K562 (cell line): Measurements from ENCODE around the gene CELA3B. TPM values are rescaled to one million over a fixed set of nuclear protein-coding genes. Genes with fewer than 3 reads are reported as not detected.

ENCODE experiments used
- BCOR ChIP-seq: fragments of 450-650 bp; IDR thresholded peaks from 2 replicates; pipeline ENCODE4 v1.6.1; 2016
- KLF6 ChIP-seq: fragments of 250-450 bp; sonication (Bioruptor Pico); IDR thresholded peaks from 2 replicates; pipeline ENCODE4 v1.4.0; 2020; ENCODE audit warnings: mild to moderate bottlenecking, moderate library complexity, borderline replicate concordance
- MAFG ChIP-seq: fragments of 450-650 bp; conservative IDR thresholded peaks from 2 replicates; pipeline ENCODE4 v1.6.1; 2016; ENCODE audit warnings: missing genetic modification characterization, missing compliant biosample characterization
- MCM7 ChIP-seq, 2 experiments: fragments of 450-650 bp; IDR thresholded peaks; 2 replicates each; pipeline ENCODE4 v1.6.1; 2016 to 2018
- POLR2G ChIP-seq: fragments of 200-400 bp; formaldehyde crosslinking; IDR thresholded peaks from 2 replicates; pipeline ENCODE4 v1.6.1; 2017; ENCODE audit warnings: low read depth, mild to moderate bottlenecking, antibody characterized with exemption, low read length, moderate library complexity
- PTBP1 ChIP-seq: fragments of 200-400 bp; formaldehyde crosslinking; IDR thresholded peaks from 2 replicates; pipeline ENCODE4 v1.6.1; 2017; ENCODE audit warnings: low read depth, low read length
- RBFOX2 ChIP-seq: fragments of 200-400 bp; formaldehyde crosslinking; IDR thresholded peaks from 2 replicates; pipeline ENCODE4 v1.6.1; 2017; ENCODE audit warnings: low read depth, mild to moderate bottlenecking, low read length, moderate library complexity
- SREBF2 ChIP-seq: sonication (generic); formaldehyde crosslinking; IDR thresholded peaks from 2 replicates; pipeline ENCODE4 v1.4.0; 2020; ENCODE audit warnings: mild to moderate bottlenecking, missing genetic modification reagents
- TCF7 ChIP-seq: sonication (generic); IDR thresholded peaks from 2 replicates; pipeline ENCODE4 v1.6.1; 2016; ENCODE audit warnings: antibody characterized with exemption, borderline replicate concordance
- TCF7L2 ChIP-seq: fragments of 150-350 bp; IDR thresholded peaks from 2 replicates; pipeline ENCODE4 v1.6.1; 2016; ENCODE audit warnings: low read depth, mild to moderate bottlenecking, low read length, moderate library complexity
- TFAM ChIP-seq: fragments of 250-450 bp; sonication (Bioruptor Pico); conservative IDR thresholded peaks from 2 replicates; pipeline ENCODE4 v1.5.0; 2021; ENCODE audit warnings: mild to moderate bottlenecking, moderate library complexity
- ZNF165 ChIP-seq: fragments of 250-450 bp; sonication (Bioruptor Pico); IDR thresholded peaks from 2 replicates; pipeline ENCODE4 v1.4.0; 2020; ENCODE audit warnings: borderline replicate concordance
- ZNF282 ChIP-seq: sonication (generic); formaldehyde crosslinking; IDR thresholded peaks from 2 replicates; pipeline ENCODE4 v1.8.1; 2023; ENCODE audit warnings: missing genetic modification reagents
- polyA plus RNA-seq, 8 experiments: library from polyadenylated mRNA; depleted of rRNA in 4 of 8; stranded (reverse) in 5 of 8; unstranded in 3 of 8; fragments of >200 nt; fragmentation: Nextera tagmentation in 2 of 8; fragmentation: Illumina TruSeq in 1 of 8; extraction: Ambion mirVana in 2 of 8; extraction: Trizol in 1 of 8; gene quantifications; 2 replicates each; pipeline versions ENCODE4 v1.2.1 to v1.2.3, GENCODE V29; 2011 to 2014; ENCODE audit warnings: inconsistent platforms in 1 of 8, missing spikeins in 1 of 8
- total RNA-seq, 7 experiments: library from RNA; depleted of rRNA in 6 of 7; stranded (reverse); fragments of >200 nt in 6 of 7; fragmentation: Illumina TruSeq in 2 of 7; extraction: Trizol in 2 of 7; gene quantifications; 2 replicates each; pipeline versions ENCODE4 v1.2.1 to v1.2.3, GENCODE V29; 2011 to 2021; ENCODE audit warnings: low replicate concordance in 1 of 7
- TF ChIP-seq, protein P1 (sequence below), 2 experiments: IDR thresholded peaks; 2 replicates each; pipeline ENCODE4 v1.6.1; 2012; ENCODE audit warnings: improper control_type of control experiment in 2 of 2, low read depth in 2 of 2, low read length in 2 of 2, borderline replicate concordance in 1 of 2
- TF ChIP-seq, protein P2 (sequence below): sonication (generic); IDR thresholded peaks from 2 replicates; pipeline ENCODE4 v1.6.1; 2016
- TF ChIP-seq, protein P3 (sequence below): fragments of 450-650 bp; IDR thresholded peaks from 2 replicates; pipeline ENCODE4 v1.6.1; 2016
- TF ChIP-seq, protein P4 (sequence below): fragments of 200-800 bp; sonication (Bioruptor generic); IDR thresholded peaks from 2 replicates; pipeline ENCODE4 v1.6.1; 2016; ENCODE audit warnings: missing genetic modification characterization, missing compliant biosample characterization

Gene CELA3B
- total and polyA plus RNA-seq, 9 of the 15 experiments (the other 6 are each of a cell fraction or from before 2014, with no cell fraction given) = 3.1 TPM; not detected in 8

DNA sequence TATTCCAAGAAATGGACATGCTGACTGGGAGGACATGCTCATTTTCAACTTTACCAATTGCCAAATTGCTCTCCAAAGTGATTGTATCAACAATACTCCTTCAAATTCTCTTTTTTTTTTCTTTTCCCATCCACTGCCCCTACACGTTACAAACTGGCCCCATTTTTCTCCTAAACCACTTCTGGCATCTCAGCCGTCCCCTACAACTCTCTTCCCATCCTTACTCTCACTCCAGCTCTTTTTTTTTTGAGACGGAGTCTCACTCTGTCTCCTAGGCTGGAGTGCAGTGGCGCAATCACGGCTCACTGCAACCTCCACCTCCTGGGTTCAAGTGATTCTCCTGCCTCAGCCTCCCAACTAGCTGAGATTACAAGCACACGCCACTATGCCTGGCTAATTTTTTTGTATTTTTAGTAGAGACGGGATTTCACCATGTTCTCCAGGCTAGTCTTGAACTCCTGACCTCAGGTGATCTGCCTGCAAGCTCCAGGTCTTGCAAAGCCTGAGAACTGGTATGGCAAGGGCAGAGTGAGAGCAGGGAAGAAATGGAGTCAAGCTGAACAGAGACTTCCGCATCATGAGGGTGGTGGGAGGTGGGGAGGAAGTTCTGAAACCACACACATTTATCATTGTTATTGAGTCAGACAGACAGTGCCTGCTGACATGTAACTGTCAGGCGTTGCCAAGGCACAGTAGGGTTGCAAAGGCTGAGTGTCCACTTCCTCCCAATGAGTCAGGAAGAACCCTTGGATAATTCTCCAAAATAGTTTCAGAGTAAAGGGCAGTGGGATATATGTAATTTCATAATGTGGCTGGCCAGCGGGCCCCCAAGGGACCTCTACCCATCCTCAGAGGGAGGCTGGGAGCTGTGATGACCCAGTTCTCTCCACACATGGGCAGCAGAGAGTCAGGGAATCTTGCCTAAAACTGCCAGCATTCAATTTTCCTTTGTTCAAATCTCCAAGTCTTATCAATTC, 42.0 kb downstream of the CELA3B start (continued):
- TF ChIP-seq RBFOX2 (0 out of 2 replicates have a peak, but pooled peaks have one; percentile 26), SREBF2 (no peak), TFAM (no peak), MCM7 (IDR thresholded peaks at IDR 0.05) (no peak), ZNF282 (no peak), ZNF165 (CRISPR knock-in tag) (no peak), MAFG (tag) (peak; percentile 43), TCF7 (no peak), POLR2G (no peak), KLF6 (CRISPR knock-in tag) (no peak; the same call in 1 of the 2 replicates), PTBP1 (no peak), BCOR (peak; percentile 64; the same call in 1 of the 2 replicates), TCF7L2 (no peak)
- TF ChIP-seq, protein P1, sequence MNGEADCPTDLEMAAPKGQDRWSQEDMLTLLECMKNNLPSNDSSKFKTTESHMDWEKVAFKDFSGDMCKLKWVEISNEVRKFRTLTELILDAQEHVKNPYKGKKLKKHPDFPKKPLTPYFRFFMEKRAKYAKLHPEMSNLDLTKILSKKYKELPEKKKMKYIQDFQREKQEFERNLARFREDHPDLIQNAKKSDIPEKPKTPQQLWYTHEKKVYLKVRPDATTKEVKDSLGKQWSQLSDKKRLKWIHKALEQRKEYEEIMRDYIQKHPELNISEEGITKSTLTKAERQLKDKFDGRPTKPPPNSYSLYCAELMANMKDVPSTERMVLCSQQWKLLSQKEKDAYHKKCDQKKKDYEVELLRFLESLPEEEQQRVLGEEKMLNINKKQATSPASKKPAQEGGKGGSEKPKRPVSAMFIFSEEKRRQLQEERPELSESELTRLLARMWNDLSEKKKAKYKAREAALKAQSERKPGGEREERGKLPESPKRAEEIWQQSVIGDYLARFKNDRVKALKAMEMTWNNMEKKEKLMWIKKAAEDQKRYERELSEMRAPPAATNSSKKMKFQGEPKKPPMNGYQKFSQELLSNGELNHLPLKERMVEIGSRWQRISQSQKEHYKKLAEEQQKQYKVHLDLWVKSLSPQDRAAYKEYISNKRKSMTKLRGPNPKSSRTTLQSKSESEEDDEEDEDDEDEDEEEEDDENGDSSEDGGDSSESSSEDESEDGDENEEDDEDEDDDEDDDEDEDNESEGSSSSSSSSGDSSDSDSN (IDR thresholded peaks at IDR 0.05; ENCODE audit: borderline replicate concordance in 1 of 2, low read depth in 2 of 2, low read length in 2 of 2) = no peak
- TF ChIP-seq, protein P2, sequence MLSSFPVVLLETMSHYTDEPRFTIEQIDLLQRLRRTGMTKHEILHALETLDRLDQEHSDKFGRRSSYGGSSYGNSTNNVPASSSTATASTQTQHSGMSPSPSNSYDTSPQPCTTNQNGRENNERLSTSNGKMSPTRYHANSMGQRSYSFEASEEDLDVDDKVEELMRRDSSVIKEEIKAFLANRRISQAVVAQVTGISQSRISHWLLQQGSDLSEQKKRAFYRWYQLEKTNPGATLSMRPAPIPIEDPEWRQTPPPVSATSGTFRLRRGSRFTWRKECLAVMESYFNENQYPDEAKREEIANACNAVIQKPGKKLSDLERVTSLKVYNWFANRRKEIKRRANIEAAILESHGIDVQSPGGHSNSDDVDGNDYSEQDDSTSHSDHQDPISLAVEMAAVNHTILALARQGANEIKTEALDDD = 0 out of 2 replicates have a peak, but pooled peaks have one; percentile 50
- TF ChIP-seq, protein P3, sequence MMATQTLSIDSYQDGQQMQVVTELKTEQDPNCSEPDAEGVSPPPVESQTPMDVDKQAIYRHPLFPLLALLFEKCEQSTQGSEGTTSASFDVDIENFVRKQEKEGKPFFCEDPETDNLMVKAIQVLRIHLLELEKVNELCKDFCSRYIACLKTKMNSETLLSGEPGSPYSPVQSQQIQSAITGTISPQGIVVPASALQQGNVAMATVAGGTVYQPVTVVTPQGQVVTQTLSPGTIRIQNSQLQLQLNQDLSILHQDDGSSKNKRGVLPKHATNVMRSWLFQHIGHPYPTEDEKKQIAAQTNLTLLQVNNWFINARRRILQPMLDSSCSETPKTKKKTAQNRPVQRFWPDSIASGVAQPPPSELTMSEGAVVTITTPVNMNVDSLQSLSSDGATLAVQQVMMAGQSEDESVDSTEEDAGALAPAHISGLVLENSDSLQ = peak; percentile 99
- TF ChIP-seq, protein P4, sequence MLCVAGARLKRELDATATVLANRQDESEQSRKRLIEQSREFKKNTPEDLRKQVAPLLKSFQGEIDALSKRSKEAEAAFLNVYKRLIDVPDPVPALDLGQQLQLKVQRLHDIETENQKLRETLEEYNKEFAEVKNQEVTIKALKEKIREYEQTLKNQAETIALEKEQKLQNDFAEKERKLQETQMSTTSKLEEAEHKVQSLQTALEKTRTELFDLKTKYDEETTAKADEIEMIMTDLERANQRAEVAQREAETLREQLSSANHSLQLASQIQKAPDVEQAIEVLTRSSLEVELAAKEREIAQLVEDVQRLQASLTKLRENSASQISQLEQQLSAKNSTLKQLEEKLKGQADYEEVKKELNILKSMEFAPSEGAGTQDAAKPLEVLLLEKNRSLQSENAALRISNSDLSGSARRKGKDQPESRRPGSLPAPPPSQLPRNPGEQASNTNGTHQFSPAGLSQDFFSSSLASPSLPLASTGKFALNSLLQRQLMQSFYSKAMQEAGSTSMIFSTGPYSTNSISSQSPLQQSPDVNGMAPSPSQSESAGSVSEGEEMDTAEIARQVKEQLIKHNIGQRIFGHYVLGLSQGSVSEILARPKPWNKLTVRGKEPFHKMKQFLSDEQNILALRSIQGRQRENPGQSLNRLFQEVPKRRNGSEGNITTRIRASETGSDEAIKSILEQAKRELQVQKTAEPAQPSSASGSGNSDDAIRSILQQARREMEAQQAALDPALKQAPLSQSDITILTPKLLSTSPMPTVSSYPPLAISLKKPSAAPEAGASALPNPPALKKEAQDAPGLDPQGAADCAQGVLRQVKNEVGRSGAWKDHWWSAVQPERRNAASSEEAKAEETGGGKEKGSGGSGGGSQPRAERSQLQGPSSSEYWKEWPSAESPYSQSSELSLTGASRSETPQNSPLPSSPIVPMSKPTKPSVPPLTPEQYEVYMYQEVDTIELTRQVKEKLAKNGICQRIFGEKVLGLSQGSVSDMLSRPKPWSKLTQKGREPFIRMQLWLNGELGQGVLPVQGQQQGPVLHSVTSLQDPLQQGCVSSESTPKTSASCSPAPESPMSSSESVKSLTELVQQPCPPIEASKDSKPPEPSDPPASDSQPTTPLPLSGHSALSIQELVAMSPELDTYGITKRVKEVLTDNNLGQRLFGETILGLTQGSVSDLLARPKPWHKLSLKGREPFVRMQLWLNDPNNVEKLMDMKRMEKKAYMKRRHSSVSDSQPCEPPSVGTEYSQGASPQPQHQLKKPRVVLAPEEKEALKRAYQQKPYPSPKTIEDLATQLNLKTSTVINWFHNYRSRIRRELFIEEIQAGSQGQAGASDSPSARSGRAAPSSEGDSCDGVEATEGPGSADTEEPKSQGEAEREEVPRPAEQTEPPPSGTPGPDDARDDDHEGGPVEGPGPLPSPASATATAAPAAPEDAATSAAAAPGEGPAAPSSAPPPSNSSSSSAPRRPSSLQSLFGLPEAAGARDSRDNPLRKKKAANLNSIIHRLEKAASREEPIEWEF (CRISPR knock-in tag) = peak; percentile 77; the same call in 1 of the 2 replicates
